ENCODE results near the gene TRIM62.

The TRIM62 gene

DNA sequence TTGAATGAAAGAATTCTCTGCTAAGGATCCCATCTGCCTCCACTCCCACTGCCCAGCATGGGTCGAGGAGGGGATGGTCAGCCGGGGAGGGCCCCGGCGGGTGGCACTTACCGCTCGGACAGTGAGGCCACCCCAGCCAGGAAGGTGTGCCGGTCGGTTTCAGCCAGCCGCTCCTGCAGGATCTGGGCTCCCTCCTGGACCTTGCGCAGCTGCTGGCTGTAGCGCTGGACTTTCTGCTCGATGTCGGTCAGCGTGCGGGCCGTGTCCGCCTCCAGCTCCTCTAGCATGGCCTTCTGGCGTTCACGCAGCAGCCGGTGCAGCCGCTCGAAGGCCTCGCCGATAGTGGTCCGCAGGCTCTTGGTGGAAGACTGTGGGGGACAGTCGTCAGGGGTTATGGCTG, 22.3 kb downstream of the TRIM62 start:
- Histone ChIP-seq H3K9me3 (ENCODE audit: control insufficient read depth, low read length) (no peaks in the 10 kb centered on the region), H4K8ac (ENCODE audit: low read length) (peak overlapping the region; percentile 30), H3K4me3 (ENCODE audit: insufficient read depth in 1 of 2, low read depth in 1 of 2, low read length in 2 of 2) (no peak overlapping the region)

DNA sequence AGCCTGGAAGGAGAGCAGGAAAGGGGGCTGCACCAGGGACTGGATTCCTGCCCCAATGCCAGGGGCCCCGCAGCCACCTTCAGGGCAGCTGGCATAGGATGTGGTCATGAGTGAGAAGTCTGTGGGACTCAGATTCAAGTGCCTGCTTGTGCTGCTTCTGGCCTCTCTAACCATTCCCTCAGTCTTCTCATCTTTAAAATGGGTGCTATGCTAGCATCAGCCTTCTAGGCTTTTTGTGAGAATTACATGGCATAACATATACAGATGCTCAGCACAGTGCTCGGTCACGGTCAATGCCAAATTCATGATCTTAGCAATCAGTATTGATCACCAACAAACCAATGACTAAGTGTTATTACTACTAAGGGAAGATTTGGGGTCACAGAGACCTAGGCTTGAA, 23.5 kb downstream of the TRIM62 start:
- H2BK5ac ChIP-seq (ENCODE audit: low read depth, low read length, poor library complexity, severe bottlenecking) = no peak overlapping the region
- no peak overlapping the region for H3K18ac ChIP-seq (ENCODE audit: low read depth in 1 of 2, low read length in 2 of 2)
- no peak overlapping the region for H3K9ac ChIP-seq (ENCODE audit: low read length)

More for the DNA sequence above, 22.3 kb downstream of the TRIM62 start:
- Histone ChIP-seq H2AK5ac (ENCODE audit: low read length, severe bottlenecking) (peak overlapping the region; percentile 83), H3K9ac (ENCODE audit: low read length) (no peak overlapping the region), H2BK120ac (ENCODE audit: low read depth, low read length) (no peak overlapping the region), H3K18ac (ENCODE audit: low read depth in 1 of 2, low read length in 2 of 2) (no peak overlapping the region), H3K4me1 (ENCODE audit: control insufficient read depth, insufficient read depth, low read depth, low read length) (peaks cover 46% of the 10 kb centered on the region), H4K91ac (ENCODE audit: low read length) (no peak overlapping the region), H2AFZ (ENCODE audit: low read depth, low read length) (no peak overlapping the region), H2BK12ac (ENCODE audit: low read length in 2 of 2) (no peak overlapping the region), H2BK5ac (ENCODE audit: low read depth, low read length, poor library complexity, severe bottlenecking) (no peak overlapping the region), H3K27ac (ENCODE audit: low read length, poor library complexity, severe bottlenecking) (no peak overlapping the region), H3K36me3 (ENCODE audit: control insufficient read depth in 1 of 2, insufficient read depth in 2 of 2, low read depth in 1 of 2, low read length in 2 of 2) (peaks cover 15 to 54% of the 10 kb centered on the region in 2 experiments), H3K79me1 (replicated peaks; ENCODE audit: low read length, poor library complexity, severe bottlenecking) (peaks cover 12% of the 10 kb centered on the region), H3K23ac (ENCODE audit: low read length in 2 of 2) (no peak overlapping the region), H3K4ac (ENCODE audit: low read depth in 1 of 2, low read length in 2 of 2) (no peak overlapping the region), H2BK15ac (ENCODE audit: low read depth, poor library complexity, severe bottlenecking) (no peak overlapping the region), H3K14ac (ENCODE audit: low read length in 2 of 2) (no peak overlapping the region), H3K27me3 (ENCODE audit: control insufficient read depth in 1 of 2, insufficient read depth in 1 of 2, low read length in 2 of 2) (peaks cover 0 to 5% of the 10 kb centered on the region in 2 experiments), H3K4me2 (ENCODE audit: low read length, poor library complexity, severe bottlenecking) (no peak overlapping the region)
- 97% methylated on average over 26 of the region's 26 CpGs for WGBS
- DNase-seq = no peak

DNA sequence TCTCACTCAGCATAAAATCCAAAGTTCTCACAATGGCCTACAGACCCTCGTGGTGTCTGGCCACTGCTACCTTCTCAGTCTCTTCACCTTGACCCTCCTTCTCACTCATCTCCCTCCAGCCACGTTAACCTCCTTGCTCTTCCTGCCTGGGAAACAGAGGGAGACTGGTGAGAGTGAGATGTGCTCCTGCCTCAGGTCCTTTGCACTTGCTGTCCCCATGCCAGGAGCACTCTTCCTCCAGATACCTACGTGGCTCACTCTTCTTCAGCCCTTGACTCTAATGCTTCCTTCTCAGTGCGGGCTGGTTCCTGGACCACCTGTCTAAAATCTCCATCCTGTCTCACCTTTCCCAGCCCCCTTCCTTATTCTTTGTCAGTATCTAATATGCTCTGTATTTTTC, 24.7 kb downstream of the TRIM62 start:
- H3K4me3 ChIP-seq (ENCODE audit: insufficient read depth in 1 of 2, low read depth in 1 of 2, low read length in 2 of 2) = no peak overlapping the region
- H2BK12ac ChIP-seq (ENCODE audit: low read length in 2 of 2) = no peak overlapping the region
- no peak overlapping the region for H3K4me2 ChIP-seq (ENCODE audit: low read length, poor library complexity, severe bottlenecking)
- H3K9ac ChIP-seq (ENCODE audit: low read length) = no peak overlapping the region
- peaks cover 0 to 5% of the 10 kb centered on the region in 2 experiments for H3K27me3 ChIP-seq (ENCODE audit: control insufficient read depth in 1 of 2, insufficient read depth in 1 of 2, low read length in 2 of 2)
- no peak overlapping the region for H2AFZ ChIP-seq (ENCODE audit: low read depth, low read length)
- 89% methylated on average over 4 of the region's 4 CpGs for WGBS
- no peak overlapping the region for H2BK15ac ChIP-seq (ENCODE audit: low read depth, poor library complexity, severe bottlenecking)
- peaks cover 47% of the 10 kb centered on the region for H3K4me1 ChIP-seq (ENCODE audit: control insufficient read depth, insufficient read depth, low read depth, low read length)
- H3K79me1 ChIP-seq (replicated peaks; ENCODE audit: low read length, poor library complexity, severe bottlenecking) = peaks cover 12% of the 10 kb centered on the region
- H2AK5ac ChIP-seq (ENCODE audit: low read length, severe bottlenecking) = no peak overlapping the region
- DNase-seq = no peak
- peaks cover 15 to 61% of the 10 kb centered on the region in 2 experiments for H3K36me3 ChIP-seq (ENCODE audit: control insufficient read depth in 1 of 2, insufficient read depth in 2 of 2, low read depth in 1 of 2, low read length in 2 of 2)
- no peak overlapping the region for H4K8ac ChIP-seq (ENCODE audit: low read length)
- H3K9me3 ChIP-seq (ENCODE audit: control insufficient read depth, low read length) = no peaks in the 10 kb centered on the region
- H2BK5ac ChIP-seq (ENCODE audit: low read depth, low read length, poor library complexity, severe bottlenecking) = no peak overlapping the region
- H3K18ac ChIP-seq (ENCODE audit: low read depth in 1 of 2, low read length in 2 of 2) = no peak overlapping the region
- no peak overlapping the region for H3K23ac ChIP-seq (ENCODE audit: low read length in 2 of 2)
- H4K91ac ChIP-seq (ENCODE audit: low read length) = no peak overlapping the region
- no peak overlapping the region for H3K27ac ChIP-seq (ENCODE audit: low read length, poor library complexity, severe bottlenecking)
- no peak overlapping the region for H3K4ac ChIP-seq (ENCODE audit: low read depth in 1 of 2, low read length in 2 of 2)
- no peak overlapping the region for H2BK120ac ChIP-seq (ENCODE audit: low read depth, low read length)
- no peak overlapping the region for H3K14ac ChIP-seq (ENCODE audit: low read length in 2 of 2)

More for the DNA sequence above, 23.5 kb downstream of the TRIM62 start:
- Histone ChIP-seq H3K4me2 (ENCODE audit: low read length, poor library complexity, severe bottlenecking) (no peak overlapping the region), H3K4ac (ENCODE audit: low read depth in 1 of 2, low read length in 2 of 2) (no peak overlapping the region), H2AK5ac (ENCODE audit: low read length, severe bottlenecking) (peak overlapping the region; percentile 13), H3K14ac (ENCODE audit: low read length in 2 of 2) (no peak overlapping the region), H2AFZ (ENCODE audit: low read depth, low read length) (no peak overlapping the region), H4K8ac (ENCODE audit: low read length) (no peak overlapping the region), H3K27me3 (ENCODE audit: control insufficient read depth in 1 of 2, insufficient read depth in 1 of 2, low read length in 2 of 2) (peaks cover 0 to 5% of the 10 kb centered on the region in 2 experiments), H3K23ac (ENCODE audit: low read length in 2 of 2) (no peak overlapping the region), H3K9me3 (ENCODE audit: control insufficient read depth, low read length) (no peaks in the 10 kb centered on the region), H4K91ac (ENCODE audit: low read length) (no peak overlapping the region), H2BK15ac (ENCODE audit: low read depth, poor library complexity, severe bottlenecking) (no peak overlapping the region), H3K27ac (ENCODE audit: low read length, poor library complexity, severe bottlenecking) (no peak overlapping the region), H2BK12ac (ENCODE audit: low read length in 2 of 2) (no peak overlapping the region), H3K4me3 (ENCODE audit: insufficient read depth in 1 of 2, low read depth in 1 of 2, low read length in 2 of 2) (no peak overlapping the region), H3K79me1 (replicated peaks; ENCODE audit: low read length, poor library complexity, severe bottlenecking) (peaks cover 12% of the 10 kb centered on the region), H2BK120ac (ENCODE audit: low read depth, low read length) (no peak overlapping the region), H3K36me3 (ENCODE audit: control insufficient read depth in 1 of 2, insufficient read depth in 2 of 2, low read depth in 1 of 2, low read length in 2 of 2) (peaks cover 15 to 54% of the 10 kb centered on the region in 2 experiments), H3K4me1 (ENCODE audit: control insufficient read depth, insufficient read depth, low read depth, low read length) (peaks cover 45% of the 10 kb centered on the region)
- WGBS = 100% methylated on average over 1 of the region's 3 CpGs
- no peak for DNase-seq

DNA sequence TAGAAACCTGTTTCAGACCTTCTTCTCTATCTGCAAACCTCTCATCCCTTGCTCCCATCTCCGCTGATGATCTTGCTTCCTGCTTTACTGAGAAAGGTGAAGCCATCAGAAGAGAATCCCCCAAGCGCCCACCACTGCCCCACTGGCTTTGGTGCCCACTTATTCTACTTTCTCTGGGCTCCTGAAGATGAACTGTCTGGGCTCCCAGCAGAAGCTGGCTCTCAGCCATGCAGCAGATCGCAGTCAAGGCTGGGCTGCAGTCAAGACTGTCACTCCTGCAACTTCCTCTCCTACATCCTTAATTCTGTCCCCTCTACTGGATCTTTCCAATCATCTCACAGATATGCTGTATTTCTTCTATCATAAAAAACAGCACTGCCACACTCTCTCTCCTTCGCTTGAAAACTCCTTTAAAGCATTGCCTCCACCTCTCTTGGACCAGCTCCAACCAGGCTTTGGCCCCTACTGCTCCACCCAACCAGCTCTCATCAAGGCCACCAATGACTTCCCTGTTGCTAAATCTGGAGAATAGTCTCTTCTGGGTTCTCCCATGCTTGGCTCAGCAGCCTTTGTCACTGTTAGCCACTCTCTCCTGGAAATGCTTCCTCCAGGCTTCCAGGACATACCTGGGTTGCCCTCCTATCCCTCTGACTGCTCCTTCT, 25.8 kb downstream of the TRIM62 start:
- H2AFZ ChIP-seq (ENCODE audit: low read depth, low read length) = no peak overlapping the region
- H2BK15ac ChIP-seq (ENCODE audit: low read depth, poor library complexity, severe bottlenecking) = no peak overlapping the region
- no peak overlapping the region for H3K4me2 ChIP-seq (ENCODE audit: low read length, poor library complexity, severe bottlenecking)
- no peak overlapping the region for H3K9ac ChIP-seq (ENCODE audit: low read length)
- H4K91ac ChIP-seq (ENCODE audit: low read length) = no peak overlapping the region
- H3K27me3 ChIP-seq (ENCODE audit: control insufficient read depth in 1 of 2, insufficient read depth in 1 of 2, low read length in 2 of 2) = no peaks in the 10 kb centered on the region
- no peak overlapping the region for H3K4ac ChIP-seq (ENCODE audit: low read depth in 1 of 2, low read length in 2 of 2)
- H3K36me3 ChIP-seq (ENCODE audit: control insufficient read depth in 1 of 2, insufficient read depth in 2 of 2, low read depth in 1 of 2, low read length in 2 of 2) = peaks cover 15 to 67% of the 10 kb centered on the region in 2 experiments
- no peak overlapping the region for H2BK12ac ChIP-seq (ENCODE audit: low read length in 2 of 2)
- H3K79me1 ChIP-seq (replicated peaks; ENCODE audit: low read length, poor library complexity, severe bottlenecking) = peaks cover 16% of the 10 kb centered on the region
- H3K4me3 ChIP-seq (ENCODE audit: insufficient read depth in 1 of 2, low read depth in 1 of 2, low read length in 2 of 2) = no peak overlapping the region
- H2BK5ac ChIP-seq (ENCODE audit: low read depth, low read length, poor library complexity, severe bottlenecking) = no peak overlapping the region
- peak overlapping the region; percentile 75 for H2AK5ac ChIP-seq (ENCODE audit: low read length, severe bottlenecking)
- no peak overlapping the region for H3K23ac ChIP-seq (ENCODE audit: low read length in 2 of 2)
- no peak for DNase-seq
- H3K18ac ChIP-seq (ENCODE audit: low read depth in 1 of 2, low read length in 2 of 2) = no peak overlapping the region
- H3K4me1 ChIP-seq (ENCODE audit: control insufficient read depth, insufficient read depth, low read depth, low read length) = peaks cover 48% of the 10 kb centered on the region
- no peak overlapping the region for H4K8ac ChIP-seq (ENCODE audit: low read length)
- H2BK120ac ChIP-seq (ENCODE audit: low read depth, low read length) = no peak overlapping the region
- H3K27ac ChIP-seq (ENCODE audit: low read length, poor library complexity, severe bottlenecking) = peak overlapping the region; percentile 4
- no peak overlapping the region for H3K14ac ChIP-seq (ENCODE audit: low read length in 2 of 2)
- H3K9me3 ChIP-seq (ENCODE audit: control insufficient read depth, low read length) = no peaks in the 10 kb centered on the region
- 95% methylated on average over 4 of the region's 4 CpGs for WGBS
